Activated CD4-positive, alpha-beta T cell treated with anti-CD3 and anti-CD28 coated beads, Interleukin-2, amount 10 ng/mL, durations not matched to agents 7 days and 5 days (primary cell): Measurements from ENCODE around the gene WASF2. TPM values are rescaled to one million over a fixed set of nuclear protein-coding genes. Genes with fewer than 3 reads are reported as not detected.

Experiments
- CTCF ChIA-PET: fragments of 350-600 bp; sonication (Branson Sonifier 250); formaldehyde crosslinking; loops from one replicate; lab custom pipeline; 2021; ENCODE audit warnings: antibody characterized with exemption; lab: Charles Lee
- POLR2A ChIA-PET: fragments of 350-600 bp; sonication (Branson Sonifier 250); formaldehyde crosslinking; loops from one replicate; lab custom pipeline; 2021; ENCODE audit warnings: antibody characterized with exemption; lab: Charles Lee
- DNase-seq: peaks from one replicate; pipeline ENCODE4 v3.0.0-alpha.2; 2020
- H3K27ac Mint-ChIP-seq: one replicate; pipeline ENCODE4 v1.8.0; 2021; ENCODE audit warnings: mild to moderate bottlenecking, moderate library complexity, mixed read lengths
- H3K27me3 Mint-ChIP-seq: one replicate; pipeline ENCODE4 v1.8.0; 2021; ENCODE audit warnings: mixed read lengths
- H3K36me3 Mint-ChIP-seq: one replicate; pipeline ENCODE4 v1.8.0; 2021; ENCODE audit warnings: low read depth, mixed read lengths
- H3K4me1 Mint-ChIP-seq: one replicate; pipeline ENCODE4 v1.8.0; 2021; ENCODE audit warnings: mixed read lengths
- H3K4me3 Mint-ChIP-seq: one replicate; pipeline ENCODE4 v1.8.0; 2021; ENCODE audit warnings: mild to moderate bottlenecking, moderate library complexity, mixed read lengths
- H3K9me3 Mint-ChIP-seq: one replicate; pipeline ENCODE4 v1.8.0; 2021; ENCODE audit warnings: mixed read lengths
- total RNA-seq, 2 experiments: library from RNA; stranded (reverse); gene quantifications; one replicate each; pipeline ENCODE4 v1.2.3, GENCODE V29; 2021

Gene WASF2
- total RNA-seq, 2 experiments from 2014 or later, result 137 to 143 TPM

- Mint-ChIP-seq H3K36me3 (no peaks in the 10 kb centered on the region), H3K27me3 (peaks cover 9% of the 10 kb centered on the region), H3K4me3 (no peak overlapping the region), H3K4me1 (no peaks in the 10 kb centered on the region), H3K9me3 (no peaks in the 10 kb centered on the region), H3K27ac (no peak overlapping the region)
- POLR2A ChIA-PET, result no interaction called here
- CTCF ChIA-PET, result interaction anchor here (0.5 to 2.4 kb wide), 9 partner anchors 10 to 349 kb away, joined by 3 to 8 read pairs (median 6); partner anchors contain the start of gene MAP3K6
- no peak for DNase-seq
Observed at GRCh38 chr1:27381969-27382762, 107.8 kb downstream of the WASF2 start.

GRCh38 chr1:27380766-27381733 lies 108.9 kb downstream of the WASF2 start:
- H3K4me3 Mint-ChIP-seq, result no peak overlapping the region
- CTCF ChIA-PET, result interaction anchor here (1.8 to 2.4 kb wide), 5 partner anchors 14 to 85 kb away, joined by 5 to 8 read pairs (median 7); partner anchors contain the start of gene MAP3K6
- peaks cover 4% of the 10 kb centered on the region for H3K27me3 Mint-ChIP-seq
- no peaks in the 10 kb centered on the region for H3K9me3 Mint-ChIP-seq
- POLR2A ChIA-PET, result no interaction called here
- no peaks in the 10 kb centered on the region for H3K36me3 Mint-ChIP-seq
- no peak for DNase-seq
- no peak overlapping the region for H3K27ac Mint-ChIP-seq
- H3K4me1 Mint-ChIP-seq, result no peaks in the 10 kb centered on the region

GRCh38 chr1:27380224-27380623 lies 109.7 kb downstream of the WASF2 start:
- ChIA-PET POLR2A (no interaction called here), CTCF (interaction anchor here (2.1 kb wide), 1 partner anchor 23 kb away, joined by 5 read pairs; no protein-coding TSS in a partner anchor)
- peaks cover 5% of the 10 kb centered on the region for H3K27me3 Mint-ChIP-seq

GRCh38 chr1:27379564-27380122 lies 110.3 kb downstream of the WASF2 start:
- POLR2A ChIA-PET, result no interaction called here
- Mint-ChIP-seq H3K27me3 (peaks cover 5% of the 10 kb centered on the region), H3K4me3 (no peak overlapping the region), H3K36me3 (no peaks in the 10 kb centered on the region), H3K4me1 (no peaks in the 10 kb centered on the region), H3K27ac (no peak overlapping the region), H3K9me3 (no peaks in the 10 kb centered on the region)
- DNase-seq, result no peak
- CTCF ChIA-PET, result interaction anchor here (0.7 to 2.1 kb wide), 3 partner anchors 8 to 22 kb away, joined by 3 to 5 read pairs (median 4); partner anchors contain the start of gene MAP3K6

More at GRCh38 chr1:27380224-27380623, 109.7 kb downstream of the WASF2 start:
- H3K36me3 Mint-ChIP-seq, result no peaks in the 10 kb centered on the region
- no peaks in the 10 kb centered on the region for H3K4me1 Mint-ChIP-seq
- no peak overlapping the region for H3K27ac Mint-ChIP-seq
- no peak for DNase-seq
- no peak overlapping the region for H3K4me3 Mint-ChIP-seq
- no peaks in the 10 kb centered on the region for H3K9me3 Mint-ChIP-seq

GRCh38 chr1:27377760-27378495 lies 112.0 kb downstream of the WASF2 start:
- Mint-ChIP-seq H3K4me1 (no peaks in the 10 kb centered on the region), H3K4me3 (no peak overlapping the region), H3K27ac (no peak overlapping the region), H3K36me3 (no peaks in the 10 kb centered on the region), H3K27me3 (peaks cover 5% of the 10 kb centered on the region), H3K9me3 (no peaks in the 10 kb centered on the region)
- no peak for DNase-seq
- POLR2A ChIA-PET, result no interaction called here
- CTCF ChIA-PET, result interaction anchor here (0.6 to 1.9 kb wide), 6 partner anchors 10 to 78 kb away, joined by 3 to 5 read pairs (median 4); partner anchors contain the start of gene MAP3K6

GRCh38 chr1:27374362-27375086 lies 115.4 kb downstream of the WASF2 start, which contains the start of gene FCN3:
Gene FCN3, minus strand, starts transcription at chr1:27374824. Its CDS starts 6 bp downstream, at chr1:27374818.
- Mint-ChIP-seq H3K27me3 (peaks cover 2% of the 10 kb centered on the region), H3K4me1 (peaks cover 7% of the 10 kb centered on the region), H3K27ac (peak within 1 kb of the TSS; percentile 11), H3K9me3 (no peaks in the 10 kb centered on the region), H3K4me3 (no peak within 1 kb of the TSS), H3K36me3 (no peaks in the 10 kb centered on the region)
- no peak for DNase-seq
- CTCF ChIA-PET, result interaction anchor here (1.4 kb wide), 1 partner anchor 17 kb away, joined by 8 read pairs; no protein-coding TSS in a partner anchor
- POLR2A ChIA-PET, result interaction anchor here (0.6 kb wide), 1 partner anchor 15 kb away, joined by 9 read pairs; no protein-coding TSS in a partner anchor

- H3K4me1 Mint-ChIP-seq, result peaks cover 18% of the 10 kb centered on the region
- ChIA-PET CTCF (interaction anchor here (1.1 to 2.3 kb wide), 3 partner anchors 10 to 41 kb away, joined by 3 to 6 read pairs (median 4); partner anchors contain the start of gene CD164L2), POLR2A (no interaction called here)
- peaks cover 2% of the 10 kb centered on the region for H3K27me3 Mint-ChIP-seq
- H3K4me3 Mint-ChIP-seq, result no peak overlapping the region
- peak overlapping the region; percentile 11 for H3K27ac Mint-ChIP-seq
- DNase-seq, result no peak
- no peaks in the 10 kb centered on the region for H3K9me3 Mint-ChIP-seq
- H3K36me3 Mint-ChIP-seq, result no peaks in the 10 kb centered on the region
Observed at GRCh38 chr1:27372808-27373690, 116.9 kb downstream of the WASF2 start.

- no peaks in the 10 kb centered on the region for H3K36me3 Mint-ChIP-seq
- H3K27ac Mint-ChIP-seq, result no peak overlapping the region
- ChIA-PET CTCF (interaction anchor here (1.1 to 2.3 kb wide), 4 partner anchors 10 to 40 kb away, joined by 3 to 6 read pairs (median 4); partner anchors contain the start of gene CD164L2), POLR2A (no interaction called here)
- H3K27me3 Mint-ChIP-seq, result peaks cover 2% of the 10 kb centered on the region
- no peak overlapping the region for H3K4me3 Mint-ChIP-seq
- no peaks in the 10 kb centered on the region for H3K9me3 Mint-ChIP-seq
- DNase-seq, result no peak
- peaks cover 24% of the 10 kb centered on the region for H3K4me1 Mint-ChIP-seq
Observed at GRCh38 chr1:27372022-27372807, 117.8 kb downstream of the WASF2 start.

- POLR2A ChIA-PET, result interaction anchor here (0.6 kb wide), 1 partner anchor 36 kb away, joined by 3 read pairs; no protein-coding TSS in a partner anchor
- H3K9me3 Mint-ChIP-seq, result no peaks in the 10 kb centered on the region
- H3K36me3 Mint-ChIP-seq, result no peaks in the 10 kb centered on the region
- peaks cover 44% of the 10 kb centered on the region for H3K4me1 Mint-ChIP-seq
- peak overlapping the region; percentile 75 for H3K27ac Mint-ChIP-seq
- CTCF ChIA-PET, result interaction anchor here (1.1 to 5.5 kb wide), 5 partner anchors 12 to 36 kb away, joined by 3 to 53 read pairs (median 4); no protein-coding TSS in a partner anchor
- no peak overlapping the region for H3K4me3 Mint-ChIP-seq
- no peak for DNase-seq
- no peaks in the 10 kb centered on the region for H3K27me3 Mint-ChIP-seq
Observed at GRCh38 chr1:27368869-27369582, 120.9 kb downstream of the WASF2 start.
